ENCODE results near the gene SZT2. TPM values are rescaled to one million over a fixed set of nuclear protein-coding genes. Genes with fewer than 3 reads are reported as not detected.
"Not testable (repeated sequence)": the region's sequence is repeated elsewhere in the genome, so short reads cannot be mapped to it uniquely, and the experiment has no call there.

The SZT2 gene
- polyA plus RNA-seq, 1 experiment, result 9.4 TPM

DNA sequence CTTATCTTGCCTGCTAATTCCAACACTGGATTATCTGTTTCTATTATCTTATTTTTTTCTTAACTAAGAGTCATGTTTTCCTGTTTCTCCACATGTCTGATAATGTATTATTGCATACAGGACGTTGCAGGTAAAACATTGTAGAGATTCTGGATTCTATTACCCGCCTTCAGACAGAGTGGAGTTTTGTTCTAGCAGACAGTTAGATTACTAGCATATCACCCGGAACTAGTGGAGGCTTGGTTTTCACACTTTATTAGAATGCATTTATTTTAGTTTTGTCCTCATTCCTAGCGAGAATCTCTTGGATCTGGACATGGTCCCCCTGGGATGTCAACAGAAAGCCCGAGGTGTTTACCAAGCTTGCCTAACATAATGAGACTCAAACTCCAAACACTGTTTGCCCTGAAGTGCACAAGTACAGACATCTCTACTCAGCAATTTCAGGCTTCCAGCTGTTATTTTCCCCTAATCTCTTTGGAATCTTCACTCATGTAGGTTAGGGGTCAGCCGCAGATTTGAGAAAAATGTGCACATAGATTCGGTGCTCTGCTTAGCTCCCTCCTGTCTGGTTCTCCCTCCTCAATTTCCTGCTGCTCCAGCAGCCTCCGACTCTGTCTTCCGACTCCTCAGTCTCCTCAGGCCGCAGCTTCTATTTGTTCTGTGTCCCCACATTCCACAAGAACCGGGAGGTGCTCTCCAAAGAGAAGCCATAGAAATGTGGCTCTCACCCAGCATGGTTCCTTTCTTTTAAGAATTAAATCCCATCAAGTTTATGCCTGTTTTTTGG is 104.2 kb downstream of the SZT2 start:
- TF ChIP-seq, protein P1, sequence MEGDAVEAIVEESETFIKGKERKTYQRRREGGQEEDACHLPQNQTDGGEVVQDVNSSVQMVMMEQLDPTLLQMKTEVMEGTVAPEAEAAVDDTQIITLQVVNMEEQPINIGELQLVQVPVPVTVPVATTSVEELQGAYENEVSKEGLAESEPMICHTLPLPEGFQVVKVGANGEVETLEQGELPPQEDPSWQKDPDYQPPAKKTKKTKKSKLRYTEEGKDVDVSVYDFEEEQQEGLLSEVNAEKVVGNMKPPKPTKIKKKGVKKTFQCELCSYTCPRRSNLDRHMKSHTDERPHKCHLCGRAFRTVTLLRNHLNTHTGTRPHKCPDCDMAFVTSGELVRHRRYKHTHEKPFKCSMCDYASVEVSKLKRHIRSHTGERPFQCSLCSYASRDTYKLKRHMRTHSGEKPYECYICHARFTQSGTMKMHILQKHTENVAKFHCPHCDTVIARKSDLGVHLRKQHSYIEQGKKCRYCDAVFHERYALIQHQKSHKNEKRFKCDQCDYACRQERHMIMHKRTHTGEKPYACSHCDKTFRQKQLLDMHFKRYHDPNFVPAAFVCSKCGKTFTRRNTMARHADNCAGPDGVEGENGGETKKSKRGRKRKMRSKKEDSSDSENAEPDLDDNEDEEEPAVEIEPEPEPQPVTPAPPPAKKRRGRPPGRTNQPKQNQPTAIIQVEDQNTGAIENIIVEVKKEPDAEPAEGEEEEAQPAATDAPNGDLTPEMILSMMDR (IDR thresholded peaks at IDR 0.05; ENCODE audit: low read depth, low read length), result no peak
- H3K27ac ChIP-seq (ENCODE audit: low read depth, low read length), result no peak overlapping the region
- ChIA-PET CTCF (no interaction called here), POLR2A (no interaction called here)
- no peak overlapping the region for H3K4me3 ChIP-seq (ENCODE audit: low read depth, low read length)
- no peaks in the 10 kb centered on the region for H3K27me3 ChIP-seq (ENCODE audit: control insufficient read depth, insufficient read depth, low read length)
- DNase-seq (ENCODE audit: low read depth, low spot score), result no peak
- H3K9me3 ChIP-seq (ENCODE audit: control insufficient read depth, insufficient read depth, low read length), result peaks cover 18% of the 10 kb centered on the region

DNA sequence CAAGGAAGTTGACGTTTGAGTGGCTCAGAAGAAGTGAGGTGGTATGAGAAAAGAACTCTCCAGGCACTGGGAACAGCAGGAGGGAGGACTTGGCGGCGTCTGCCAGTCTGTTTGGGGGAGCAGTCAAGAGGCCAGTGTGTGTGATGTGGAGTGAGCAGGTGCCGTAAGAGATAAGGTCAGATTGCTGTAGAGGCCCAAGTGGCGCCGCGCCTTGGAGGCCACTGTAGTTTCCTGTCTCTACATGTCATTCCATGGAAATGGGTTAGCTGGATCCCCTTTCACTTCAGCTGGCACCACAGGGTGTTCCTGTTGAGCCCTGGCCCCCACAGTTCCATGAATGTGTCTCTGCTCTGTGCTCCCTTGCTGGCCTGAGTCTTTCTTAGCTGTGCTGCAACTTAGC is 105.5 kb downstream of the SZT2 start:
- H3K4me3 ChIP-seq (ENCODE audit: low read depth, low read length), result no peak overlapping the region
- TF ChIP-seq, protein P1 (IDR thresholded peaks at IDR 0.05; ENCODE audit: low read depth, low read length), result no peak
- no peak overlapping the region for H3K27ac ChIP-seq (ENCODE audit: low read depth, low read length)
- H3K27me3 ChIP-seq (ENCODE audit: control insufficient read depth, insufficient read depth, low read length), result no peaks in the 10 kb centered on the region
- no peak for DNase-seq (ENCODE audit: low read depth, low spot score)
- peaks cover 18% of the 10 kb centered on the region for H3K9me3 ChIP-seq (ENCODE audit: control insufficient read depth, insufficient read depth, low read length)
- ChIA-PET CTCF (no interaction called here), POLR2A (no interaction called here)

DNA sequence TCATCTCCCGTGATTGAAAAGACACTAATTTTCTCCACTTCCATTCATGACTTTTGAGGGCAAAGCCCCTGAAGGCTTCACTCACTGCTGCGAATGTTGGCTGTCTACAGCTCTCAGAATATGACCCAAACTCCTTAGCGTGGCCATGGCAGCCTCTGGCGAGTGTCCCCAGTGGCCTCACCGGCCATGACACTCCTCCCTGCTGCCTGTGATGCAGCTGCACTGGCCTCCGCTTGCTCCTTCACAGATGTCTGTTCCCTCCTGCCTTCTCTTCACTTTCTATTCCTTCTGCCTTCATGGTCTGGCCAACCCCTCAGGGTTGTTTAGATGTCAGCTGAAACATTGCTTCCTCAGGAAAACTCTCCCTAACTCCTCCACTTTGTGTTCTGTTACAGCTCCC is 110.2 kb downstream of the SZT2 start:
- ChIA-PET CTCF (interaction anchor here (1.3 kb wide), 1 partner anchor 10 kb away, joined by 4 read pairs; no protein-coding TSS in a partner anchor), POLR2A (no interaction called here)
- Histone ChIP-seq H3K27me3 (ENCODE audit: control insufficient read depth, insufficient read depth, low read length) (no peaks in the 10 kb centered on the region), H3K9me3 (ENCODE audit: control insufficient read depth, insufficient read depth, low read length) (no peaks in the 10 kb centered on the region; the same call in 1 of the 2 replicates), H3K27ac (ENCODE audit: low read depth, low read length) (no peak overlapping the region), H3K4me3 (ENCODE audit: low read depth, low read length) (no peak overlapping the region)
- TF ChIP-seq, protein P1 (IDR thresholded peaks at IDR 0.05; ENCODE audit: low read depth, low read length), result no peak
- no peak for DNase-seq (ENCODE audit: low read depth, low spot score)

DNA sequence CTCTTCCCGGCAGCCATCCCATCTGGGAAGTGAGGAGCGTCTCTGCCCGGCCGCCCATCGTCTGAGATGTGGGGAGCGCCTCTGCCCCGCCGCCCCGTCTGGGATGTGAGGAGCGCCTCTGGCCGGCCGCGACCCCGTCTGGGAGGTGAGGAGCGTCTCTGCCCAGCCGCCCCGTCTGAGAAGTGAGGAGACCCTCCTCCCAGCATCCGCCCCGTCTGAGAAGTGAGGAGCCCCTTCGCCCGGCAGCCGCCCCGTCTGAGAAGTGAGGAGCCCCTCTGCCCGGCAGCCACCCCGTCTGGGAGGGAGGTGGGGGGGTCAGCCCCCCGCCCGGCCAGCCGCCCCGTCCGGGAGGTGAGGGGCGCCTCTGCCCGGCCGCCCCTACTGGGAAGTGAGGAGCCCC is 112.1 kb downstream of the SZT2 start:
- DNase-seq (ENCODE audit: low read depth, low spot score); H3K27ac ChIP-seq (ENCODE audit: low read depth, low read length); POLR2A ChIA-PET; H3K9me3 ChIP-seq (ENCODE audit: control insufficient read depth, insufficient read depth, low read length); CTCF ChIA-PET; H3K27me3 ChIP-seq (ENCODE audit: control insufficient read depth, insufficient read depth, low read length); H3K4me3 ChIP-seq (ENCODE audit: low read depth, low read length): not testable (repeated sequence)

DNA sequence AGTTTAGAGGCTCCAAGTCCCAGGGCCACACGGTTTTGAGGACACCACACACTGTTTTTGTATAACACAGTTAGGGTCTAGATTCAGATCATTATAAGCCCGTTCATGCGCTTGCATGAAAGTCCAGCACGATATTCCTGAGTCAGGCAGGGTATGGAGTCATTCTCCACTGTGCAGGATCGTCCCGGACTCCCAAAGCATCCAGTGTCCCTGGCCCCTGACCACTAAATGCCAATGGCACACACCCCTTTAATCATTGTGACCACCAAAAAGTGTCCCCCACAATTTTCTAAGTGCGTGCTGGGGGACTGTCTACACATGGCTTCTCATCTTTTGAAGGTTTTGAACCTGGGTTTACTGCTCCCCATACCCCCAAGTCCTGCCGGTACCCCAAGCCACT is 113.8 kb downstream of the SZT2 start:
- Histone ChIP-seq H3K9me3 (ENCODE audit: control insufficient read depth, insufficient read depth, low read length) (no peaks in the 10 kb centered on the region; the same call in 1 of the 2 replicates), H3K27ac (ENCODE audit: low read depth, low read length) (no peak overlapping the region), H3K4me3 (ENCODE audit: low read depth, low read length) (no peak overlapping the region), H3K27me3 (ENCODE audit: control insufficient read depth, insufficient read depth, low read length) (no peaks in the 10 kb centered on the region)
- ChIA-PET POLR2A (interaction anchor here (1.2 kb wide), 1 partner anchor 146 kb away, joined by 3 read pairs; the partner anchor contains the start of gene KDM4A), CTCF (no interaction called here)
- TF ChIP-seq, protein P1 (IDR thresholded peaks at IDR 0.05; ENCODE audit: low read depth, low read length), result no peak
- no peak for DNase-seq (ENCODE audit: low read depth, low spot score)

Small RNAs within 50 kb of the gene (small RNA-seq; reads per million reads assigned to genes)
- gene MIR6735 (ENCODE audit: insufficient read length, low read depth), result not detected

Other genes starting within 250 kb of the SZT2 start
- gene EBNA1BP2, start 217.6 kb upstream of the SZT2 start, polyA plus RNA-seq (2011; rRNA removed), result 61.6 and 62.0 TPM in 2 replicates
- gene CFAP57, start 217.6 kb upstream of the SZT2 start, polyA plus RNA-seq (2011; rRNA removed), result 0.55 and 0.58 TPM in 2 replicates
- gene TMEM125, start 119.9 kb upstream of the SZT2 start, polyA plus RNA-seq (2011; rRNA removed), result not detected in 2 replicates
- not detected in 2 replicates for gene C1orf210, start 104.3 kb upstream of the SZT2 start, polyA plus RNA-seq (2011; rRNA removed)
- gene TIE1, start 88.9 kb upstream of the SZT2 start, polyA plus RNA-seq (2011; rRNA removed), result 0.76 and 1.3 TPM in 2 replicates
- gene MPL, start 52.1 kb upstream of the SZT2 start, polyA plus RNA-seq (2011; rRNA removed), result not detected in 2 replicates
- gene CDC20, start 30.9 kb upstream of the SZT2 start, polyA plus RNA-seq (2011; rRNA removed), result 22.8 and 27.5 TPM in 2 replicates
- 165 and 167 TPM in 2 replicates for gene ELOVL1, start 21.9 kb upstream of the SZT2 start, polyA plus RNA-seq (2011; rRNA removed)
- 59.3 and 63.7 TPM in 2 replicates for gene MED8, start 99 bp upstream of the SZT2 start, polyA plus RNA-seq (2011; rRNA removed)
- gene HYI, start 64.0 kb downstream of the SZT2 start, polyA plus RNA-seq (2011; rRNA removed), result 22.8 and 27.9 TPM in 2 replicates
- 68.3 and 72.0 TPM in 2 replicates for gene PTPRF, start 141.0 kb downstream of the SZT2 start, polyA plus RNA-seq (2011; rRNA removed)

Data from AG04450 (cell line).